Measurements from ENCODE around the gene LGALS7B. TPM values are rescaled to one million over a fixed set of nuclear protein-coding genes. Genes with fewer than 3 reads are reported as not detected.
A peak's percentile ranks its signal among the peaks of the same experiment; 100 is the strongest.
"Not testable (repeated sequence)": the region's sequence is repeated elsewhere in the genome, so short reads cannot be mapped to it uniquely, and the experiment has no call there.

The LGALS7B gene
- total RNA-seq, 2 donors from 2014 or later, result 1.8 TPM; not detected in 1

- Histone ChIP-seq H3K27me3 (no peaks in the 10 kb centered on the region), H3K9me3 (no peaks in the 10 kb centered on the region), H3K27ac (no peak overlapping the region), H3K4me1 (no peaks in the 10 kb centered on the region), H3K4me3 (no peak overlapping the region), H3K36me3 (no peaks in the 10 kb centered on the region)
- DNase-seq (ENCODE audit: low spot score), result no peak
- TF ChIP-seq CTCF (IDR thresholded peaks at IDR 0.05), result no peak
Measured at GRCh38 chr19:38785187-38785699, 3.8 kb upstream of the LGALS7B start.

GRCh38 chr19:38786061-38786460 lies 2.9 kb upstream of the LGALS7B start:
- H3K27me3 ChIP-seq; DNase-seq (ENCODE audit: low spot score); H3K27ac ChIP-seq; H3K4me3 ChIP-seq; H3K9me3 ChIP-seq; H3K36me3 ChIP-seq; H3K4me1 ChIP-seq: not testable (repeated sequence)

- DNase-seq (ENCODE audit: low spot score), result no peak
- TF ChIP-seq CTCF (IDR thresholded peaks at IDR 0.05), result no peak
- H3K9me3 ChIP-seq, result no peaks in the 10 kb centered on the region
- no peaks in the 10 kb centered on the region for H3K36me3 ChIP-seq
- H3K27me3 ChIP-seq, result no peaks in the 10 kb centered on the region
- no peak overlapping the region for H3K27ac ChIP-seq
- H3K4me3 ChIP-seq, result no peak overlapping the region
- no peaks in the 10 kb centered on the region for H3K4me1 ChIP-seq
Measured at GRCh38 chr19:38786572-38787265, 2.3 kb upstream of the LGALS7B start.

- H3K4me3 ChIP-seq; H3K4me1 ChIP-seq; H3K27me3 ChIP-seq; H3K27ac ChIP-seq; DNase-seq (ENCODE audit: low spot score); H3K36me3 ChIP-seq; H3K9me3 ChIP-seq: not testable (repeated sequence)
Measured at GRCh38 chr19:38790507-38791403, 1.8 kb downstream of the LGALS7B start.

GRCh38 chr19:38791451-38792064 lies 2.6 kb downstream of the LGALS7B start:
- H3K4me3 ChIP-seq; DNase-seq (ENCODE audit: low spot score); H3K36me3 ChIP-seq; H3K27me3 ChIP-seq; H3K9me3 ChIP-seq; H3K27ac ChIP-seq; H3K4me1 ChIP-seq: not testable (repeated sequence)

- Histone ChIP-seq H3K4me1 (no peaks in the 10 kb centered on the region), H3K9me3 (no peaks in the 10 kb centered on the region), H3K36me3 (no peaks in the 10 kb centered on the region), H3K27me3 (no peaks in the 10 kb centered on the region), H3K4me3 (peak overlapping the region in 1 of 2 donors; percentile 35), H3K27ac (no peak overlapping the region)
- no peak for TF ChIP-seq CTCF (IDR thresholded peaks at IDR 0.05)
- DNase-seq (ENCODE audit: low spot score), result peak; percentile 61
Measured at GRCh38 chr19:38792250-38793111, 3.5 kb downstream of the LGALS7B start.
